NCI-H345 treated with DMSO at 0.1 percent for 48 hours (cell line): Measurements from ENCODE around the gene LRP10.
A peak's percentile ranks its signal among the peaks of the same experiment; 100 is the strongest.
"Not testable (repeated sequence)": the region's sequence is repeated elsewhere in the genome, so short reads cannot be mapped to it uniquely, and the experiment has no call there.

Experiments used
- DNase-seq: peaks from one replicate; lab custom pipeline; 2025; ENCODE audit not compliant: unreplicated experiment; lab: John Stamatoyannopoulos, UW

Gene LRP10

DNA sequence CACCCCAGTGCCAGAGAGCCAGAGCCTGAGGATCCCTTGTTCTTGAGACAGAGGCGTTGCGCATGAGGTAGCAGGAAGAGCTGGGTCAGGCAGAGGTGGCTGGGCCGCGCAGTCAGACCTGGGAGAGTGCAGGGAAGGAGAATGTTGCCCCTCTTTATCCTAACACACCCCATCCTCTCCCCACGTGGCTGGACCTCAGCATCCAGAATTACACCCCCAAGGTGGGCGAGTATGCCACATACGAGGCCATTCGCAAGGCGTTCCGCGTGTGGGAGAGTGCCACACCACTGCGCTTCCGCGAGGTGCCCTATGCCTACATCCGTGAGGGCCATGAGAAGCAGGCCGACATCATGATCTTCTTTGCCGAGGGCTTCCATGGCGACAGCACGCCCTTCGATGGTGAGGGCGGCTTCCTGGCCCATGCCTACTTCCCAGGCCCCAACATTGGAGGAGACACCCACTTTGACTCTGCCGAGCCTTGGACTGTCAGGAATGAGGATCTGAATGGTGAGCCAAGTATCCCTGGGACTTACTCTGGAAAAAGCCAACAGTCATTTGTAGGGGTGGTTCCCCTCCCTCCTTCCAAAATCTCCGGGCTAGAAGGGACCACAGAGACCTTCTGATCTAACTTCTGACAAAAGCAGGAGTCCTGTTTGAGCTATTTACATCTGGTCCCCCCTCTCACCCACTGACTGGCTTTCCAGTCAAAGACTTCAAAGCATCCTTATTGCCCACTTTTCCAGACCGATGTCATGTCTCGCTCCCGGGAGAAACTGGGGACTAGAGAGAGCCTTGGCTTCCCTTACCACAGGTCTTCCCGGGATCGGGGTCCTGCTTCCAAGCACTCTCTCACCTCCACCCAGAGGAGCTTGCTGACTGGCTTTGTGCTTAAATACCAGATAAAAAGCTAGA, 29.1 kb upstream of the LRP10 start:
- DNase-seq, result no peak

DNA sequence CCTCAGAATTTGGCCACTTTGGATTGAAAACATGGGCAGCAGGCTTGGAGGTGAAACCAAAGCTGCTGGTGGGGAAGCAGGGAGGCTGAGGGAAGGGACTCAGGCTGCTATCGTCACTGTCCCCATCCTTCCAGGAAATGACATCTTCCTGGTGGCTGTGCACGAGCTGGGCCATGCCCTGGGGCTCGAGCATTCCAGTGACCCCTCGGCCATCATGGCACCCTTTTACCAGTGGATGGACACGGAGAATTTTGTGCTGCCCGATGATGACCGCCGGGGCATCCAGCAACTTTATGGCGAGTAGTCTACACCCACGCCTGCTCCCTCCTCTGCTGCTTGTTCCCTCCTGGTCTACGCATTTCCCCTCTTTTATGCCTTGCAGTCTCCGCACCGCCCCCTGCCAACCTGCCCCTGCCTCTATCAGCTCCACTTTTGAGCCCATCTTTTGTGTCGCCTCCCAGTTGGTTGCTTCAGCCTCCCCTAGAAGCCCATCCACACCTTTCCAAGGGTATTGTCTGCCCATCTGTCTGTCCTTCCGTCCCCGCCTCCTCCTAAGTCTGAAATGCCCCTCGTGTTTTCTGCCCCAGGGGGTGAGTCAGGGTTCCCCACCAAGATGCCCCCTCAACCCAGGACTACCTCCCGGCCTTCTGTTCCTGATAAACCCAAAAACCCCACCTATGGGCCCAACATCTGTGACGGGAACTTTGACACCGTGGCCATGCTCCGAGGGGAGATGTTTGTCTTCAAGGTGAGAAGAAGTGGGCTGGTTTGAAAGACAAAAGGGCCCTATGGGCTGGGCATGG, 28.2 kb upstream of the LRP10 start:
- DNase-seq, result no peak

DNA sequence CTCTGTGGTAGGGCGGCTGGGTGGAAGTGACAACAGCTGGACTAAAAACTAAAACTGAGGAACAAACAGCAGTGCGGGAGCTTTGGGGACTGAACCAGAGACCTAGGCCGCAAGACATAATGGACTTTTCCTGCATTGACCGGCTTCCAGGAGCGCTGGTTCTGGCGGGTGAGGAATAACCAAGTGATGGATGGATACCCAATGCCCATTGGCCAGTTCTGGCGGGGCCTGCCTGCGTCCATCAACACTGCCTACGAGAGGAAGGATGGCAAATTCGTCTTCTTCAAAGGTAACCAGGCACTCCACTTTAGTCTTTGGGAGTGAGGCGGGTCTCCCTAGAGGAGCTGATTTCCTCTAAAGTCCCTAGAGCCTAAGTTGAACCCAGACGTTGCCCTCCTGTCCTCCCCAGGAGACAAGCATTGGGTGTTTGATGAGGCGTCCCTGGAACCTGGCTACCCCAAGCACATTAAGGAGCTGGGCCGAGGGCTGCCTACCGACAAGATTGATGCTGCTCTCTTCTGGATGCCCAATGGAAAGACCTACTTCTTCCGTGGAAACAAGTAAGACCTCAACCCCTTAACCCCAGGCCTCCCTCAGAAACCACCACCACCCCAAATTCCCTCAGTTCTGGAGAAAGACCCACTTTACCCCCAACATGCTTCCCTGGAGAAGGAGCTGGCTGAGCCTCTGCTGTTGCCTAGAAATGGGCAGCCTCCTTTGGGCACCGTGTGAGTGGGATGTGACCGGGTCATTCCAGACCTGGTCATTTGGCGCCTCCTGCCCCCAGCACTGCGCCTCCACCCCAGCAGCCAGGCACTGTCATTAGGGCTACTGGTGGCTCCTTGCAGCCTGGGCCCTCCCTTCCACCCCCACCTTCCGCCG, 27.1 kb upstream of the LRP10 start:
- DNase-seq, result no peak

DNA sequence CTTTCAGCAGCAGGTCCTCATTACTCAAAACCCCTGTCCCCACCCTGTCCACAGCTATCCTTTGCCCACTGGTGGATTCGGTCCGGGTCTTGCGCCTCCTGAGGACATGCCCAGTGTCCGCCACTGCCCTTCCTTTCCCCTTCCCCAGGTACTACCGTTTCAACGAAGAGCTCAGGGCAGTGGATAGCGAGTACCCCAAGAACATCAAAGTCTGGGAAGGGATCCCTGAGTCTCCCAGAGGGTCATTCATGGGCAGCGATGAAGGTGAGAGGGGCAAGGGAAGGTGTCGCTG, 26.5 kb upstream of the LRP10 start:
- DNase-seq, result no peak

DNA sequence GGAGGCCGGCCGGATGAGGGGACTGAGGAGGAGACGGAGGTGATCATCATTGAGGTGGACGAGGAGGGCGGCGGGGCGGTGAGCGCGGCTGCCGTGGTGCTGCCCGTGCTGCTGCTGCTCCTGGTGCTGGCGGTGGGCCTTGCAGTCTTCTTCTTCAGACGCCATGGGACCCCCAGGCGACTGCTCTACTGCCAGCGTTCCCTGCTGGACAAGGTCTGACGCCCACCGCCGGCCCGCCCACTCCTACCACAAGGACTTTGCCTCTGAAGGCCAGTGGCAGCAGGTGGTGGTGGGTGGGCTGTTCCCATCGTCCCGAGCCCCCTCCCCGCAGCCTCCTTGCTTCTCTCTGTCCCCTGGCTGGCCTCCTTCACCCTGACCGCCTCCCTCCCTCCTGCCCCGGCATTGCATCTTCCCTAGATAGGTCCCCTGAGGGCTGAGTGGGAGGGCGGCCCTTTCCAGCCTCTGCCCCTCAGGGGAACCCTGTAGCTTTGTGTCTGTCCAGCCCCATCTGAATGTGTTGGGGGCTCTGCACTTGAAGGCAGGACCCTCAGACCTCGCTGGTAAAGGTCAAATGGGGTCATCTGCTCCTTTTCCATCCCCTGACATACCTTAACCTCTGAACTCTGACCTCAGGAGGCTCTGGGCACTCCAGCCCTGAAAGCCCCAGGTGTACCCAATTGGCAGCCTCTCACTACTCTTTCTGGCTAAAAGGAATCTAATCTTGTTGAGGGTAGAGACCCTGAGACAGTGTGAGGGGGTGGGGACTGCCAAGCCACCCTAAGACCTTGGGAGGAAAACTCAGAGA, 25.5 kb upstream of the LRP10 start:
- no peak for DNase-seq

DNA sequence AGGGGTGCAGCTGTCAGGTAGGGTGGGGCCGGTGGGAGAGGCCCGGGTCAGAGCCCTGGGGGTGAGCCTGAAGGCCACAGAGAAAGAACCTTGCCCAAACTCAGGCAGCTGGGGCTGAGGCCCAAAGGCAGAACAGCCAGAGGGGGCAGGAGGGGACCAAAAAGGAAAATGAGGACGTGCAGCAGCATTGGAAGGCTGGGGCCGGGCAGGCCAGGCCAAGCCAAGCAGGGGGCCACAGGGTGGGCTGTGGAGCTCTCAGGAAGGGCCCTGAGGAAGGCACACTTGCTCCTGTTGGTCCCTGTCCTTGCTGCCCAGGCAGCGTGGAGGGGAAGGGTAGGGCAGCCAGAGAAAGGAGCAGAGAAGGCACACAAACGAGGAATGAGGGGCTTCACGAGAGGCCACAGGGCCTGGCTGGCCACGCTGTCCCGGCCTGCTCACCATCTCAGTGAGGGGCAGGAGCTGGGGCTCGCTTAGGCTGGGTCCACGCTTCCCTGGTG, 24.7 kb upstream of the LRP10 start:
- no peak for DNase-seq

DNA sequence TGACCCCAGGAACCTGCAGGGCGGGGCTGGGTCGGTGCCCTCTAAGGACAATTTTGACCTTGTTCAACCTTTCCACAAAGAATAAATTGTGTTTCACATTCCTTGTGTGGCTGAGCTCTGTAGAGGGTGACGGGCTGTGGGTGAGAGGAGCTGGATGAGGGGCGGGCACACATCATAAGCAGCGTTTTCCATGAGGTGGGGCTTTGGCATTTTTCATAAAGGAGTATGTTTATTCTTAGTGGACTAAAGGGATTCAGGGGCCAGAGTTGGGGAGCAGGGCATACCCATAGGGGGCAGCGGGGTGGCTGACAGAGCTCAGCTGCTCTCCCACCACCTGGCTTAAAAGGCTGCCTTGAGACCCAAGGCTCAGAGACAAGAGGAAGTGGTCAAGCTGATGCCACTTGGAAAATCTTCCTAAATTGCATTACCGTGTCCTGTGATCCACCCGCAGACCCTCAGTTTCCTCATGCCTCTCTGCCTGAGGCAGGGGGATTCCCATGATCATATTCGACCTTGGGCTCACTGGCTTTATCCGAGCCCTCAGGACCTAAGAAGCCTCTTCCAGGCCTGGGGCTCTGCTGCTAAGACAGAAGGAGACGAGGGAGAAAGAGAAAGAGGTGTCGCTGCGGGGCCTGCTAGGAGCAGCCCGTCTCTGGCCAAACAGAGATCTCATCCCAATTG, 23.7 kb upstream of the LRP10 start:
- DNase-seq, result no peak

DNA sequence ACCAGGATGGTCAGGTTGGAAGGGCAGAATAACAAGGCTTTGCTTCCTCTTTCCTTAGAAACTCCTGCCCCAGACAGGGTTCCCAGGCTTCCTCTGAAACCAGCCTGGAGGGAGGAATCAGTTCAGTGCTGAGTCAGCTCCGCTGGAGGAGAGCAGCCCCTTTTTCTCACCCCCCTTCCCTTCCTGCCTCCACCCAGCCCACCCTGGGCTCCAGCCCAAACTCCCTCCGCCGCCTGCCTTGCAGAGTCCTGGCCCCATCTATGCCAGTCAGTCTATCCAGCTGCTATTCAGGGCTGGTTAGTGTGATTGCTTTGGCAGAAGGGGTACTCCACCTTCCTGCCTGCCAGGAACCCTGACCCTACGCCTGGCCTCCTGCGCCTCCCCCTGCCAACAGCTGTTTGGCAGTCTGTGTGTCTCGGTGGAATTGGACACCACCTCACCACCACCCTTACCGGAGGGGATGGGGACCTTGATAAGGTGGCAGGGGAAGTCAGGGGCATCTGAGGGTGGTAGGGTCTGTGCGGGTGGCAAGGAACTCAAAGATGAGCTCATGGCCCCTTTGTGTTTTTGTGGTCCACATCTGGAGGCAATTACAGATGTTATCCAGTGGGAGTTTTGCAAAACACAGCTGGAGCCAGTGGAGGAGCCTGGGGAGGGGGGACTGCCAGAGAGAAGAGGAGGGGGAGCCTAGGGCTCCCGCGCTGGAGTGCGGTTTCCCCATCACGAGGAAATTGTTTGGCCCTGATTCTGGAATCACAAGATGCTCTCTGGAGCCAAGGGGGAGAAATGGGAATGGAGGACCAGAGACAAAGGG, 23.0 kb upstream of the LRP10 start:
- DNase-seq, result no peak

DNA sequence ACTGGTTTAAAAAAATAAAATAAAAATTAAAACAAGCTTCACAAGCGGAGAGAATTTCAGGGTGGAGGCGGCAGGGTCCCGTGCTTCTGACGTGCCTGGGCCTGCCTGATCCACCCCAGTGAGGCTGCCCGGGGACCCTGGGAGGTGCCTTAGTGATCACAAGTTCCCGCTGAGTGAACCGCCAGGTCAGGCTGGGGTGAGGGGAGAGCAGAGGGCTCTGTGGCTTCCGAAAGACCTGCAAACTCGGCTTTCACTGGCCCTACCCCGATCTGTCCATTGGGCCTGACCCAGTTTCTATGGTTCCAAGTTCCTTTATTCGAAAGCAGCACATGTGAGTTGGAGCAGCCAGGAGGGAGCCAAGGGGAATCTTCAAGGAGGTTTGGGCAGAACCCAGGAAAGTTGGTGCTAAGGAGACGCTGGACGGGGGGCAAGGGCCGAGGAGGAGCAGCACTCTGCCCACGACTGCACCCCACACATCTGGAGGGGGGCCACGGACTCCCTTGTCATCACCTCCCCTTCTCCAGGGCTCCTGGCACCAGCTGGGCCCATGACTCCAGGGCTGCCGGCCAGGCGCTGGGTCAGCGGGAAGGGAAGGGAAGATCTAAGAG, 22.2 kb upstream of the LRP10 start:
- no peak for DNase-seq

DNA sequence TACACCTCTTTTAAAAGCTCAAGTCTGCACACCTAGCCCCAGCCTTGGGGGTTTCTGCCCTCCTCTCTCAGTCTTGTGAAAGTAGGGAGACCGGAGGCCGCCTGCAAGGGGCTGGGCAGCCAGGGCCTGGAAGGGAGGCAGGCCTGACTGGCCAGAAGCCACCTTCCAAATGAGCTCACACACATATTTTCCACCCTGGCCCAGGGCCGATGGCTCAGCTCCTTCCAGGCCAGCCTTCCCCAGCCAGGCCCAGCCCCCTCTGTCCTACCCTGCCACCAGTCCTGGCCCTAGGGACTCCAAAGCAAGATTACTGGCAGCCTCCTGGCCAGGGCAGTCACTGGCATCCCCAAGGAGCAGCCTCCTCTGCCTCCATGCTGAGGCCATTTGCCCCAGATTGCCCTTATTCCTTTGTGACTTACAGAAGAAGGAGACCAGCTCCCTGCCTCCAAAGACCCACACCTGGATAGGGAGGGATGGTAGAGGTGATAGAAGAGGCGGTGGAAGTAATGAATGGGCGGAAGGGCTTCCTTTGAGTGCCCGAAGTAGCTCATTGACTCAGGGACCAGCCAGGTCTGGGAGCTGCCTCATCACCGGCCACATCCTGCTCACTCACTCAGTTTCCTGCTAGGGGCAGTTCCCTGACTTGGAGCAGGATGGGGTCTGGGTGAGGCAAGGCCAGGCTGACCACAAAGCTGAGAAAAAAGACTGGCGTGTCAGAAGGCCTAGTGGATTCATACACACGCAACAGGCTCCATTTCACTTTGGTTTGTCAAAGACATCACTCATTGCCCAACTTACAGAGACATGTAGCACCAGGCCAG, 20.4 kb upstream of the LRP10 start:
- no peak for DNase-seq

DNA sequence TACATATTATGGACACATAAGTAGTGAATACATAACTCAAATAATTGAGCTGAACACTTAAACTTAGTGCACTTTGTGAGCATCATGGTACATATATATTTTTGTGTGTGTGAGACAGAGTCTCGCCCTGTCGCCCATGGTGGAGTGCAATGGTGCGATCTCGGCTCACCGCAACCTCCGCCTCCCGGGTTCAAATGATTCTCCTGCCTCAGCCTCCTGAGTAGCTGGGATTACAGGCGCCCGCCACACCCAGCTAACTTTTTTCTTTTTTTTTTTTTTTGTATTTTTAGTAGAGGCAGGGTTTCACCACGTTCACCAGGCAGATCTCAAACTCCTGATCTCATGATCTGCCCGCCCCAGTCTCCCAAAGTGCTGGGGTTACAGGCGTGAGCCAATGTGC, 19.4 kb upstream of the LRP10 start:
- not testable (repeated sequence) for DNase-seq

DNA sequence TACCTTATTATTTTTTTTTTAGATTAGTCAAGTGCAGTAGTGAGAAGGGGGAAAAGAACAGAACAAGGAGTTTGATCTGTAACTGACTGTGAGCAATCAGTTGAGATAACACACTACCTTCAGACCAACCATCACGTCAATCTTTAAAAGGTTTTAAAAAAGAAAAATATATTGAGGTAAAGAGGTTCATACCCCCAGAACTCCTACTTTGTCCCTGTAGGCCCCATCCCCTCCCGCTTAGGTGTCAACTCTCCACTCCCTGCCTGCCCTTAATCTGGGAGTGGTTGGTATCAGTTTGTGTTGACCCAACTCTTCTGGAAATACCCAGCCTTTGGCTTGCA, 19.0 kb upstream of the LRP10 start:
- DNase-seq, result no peak

DNA sequence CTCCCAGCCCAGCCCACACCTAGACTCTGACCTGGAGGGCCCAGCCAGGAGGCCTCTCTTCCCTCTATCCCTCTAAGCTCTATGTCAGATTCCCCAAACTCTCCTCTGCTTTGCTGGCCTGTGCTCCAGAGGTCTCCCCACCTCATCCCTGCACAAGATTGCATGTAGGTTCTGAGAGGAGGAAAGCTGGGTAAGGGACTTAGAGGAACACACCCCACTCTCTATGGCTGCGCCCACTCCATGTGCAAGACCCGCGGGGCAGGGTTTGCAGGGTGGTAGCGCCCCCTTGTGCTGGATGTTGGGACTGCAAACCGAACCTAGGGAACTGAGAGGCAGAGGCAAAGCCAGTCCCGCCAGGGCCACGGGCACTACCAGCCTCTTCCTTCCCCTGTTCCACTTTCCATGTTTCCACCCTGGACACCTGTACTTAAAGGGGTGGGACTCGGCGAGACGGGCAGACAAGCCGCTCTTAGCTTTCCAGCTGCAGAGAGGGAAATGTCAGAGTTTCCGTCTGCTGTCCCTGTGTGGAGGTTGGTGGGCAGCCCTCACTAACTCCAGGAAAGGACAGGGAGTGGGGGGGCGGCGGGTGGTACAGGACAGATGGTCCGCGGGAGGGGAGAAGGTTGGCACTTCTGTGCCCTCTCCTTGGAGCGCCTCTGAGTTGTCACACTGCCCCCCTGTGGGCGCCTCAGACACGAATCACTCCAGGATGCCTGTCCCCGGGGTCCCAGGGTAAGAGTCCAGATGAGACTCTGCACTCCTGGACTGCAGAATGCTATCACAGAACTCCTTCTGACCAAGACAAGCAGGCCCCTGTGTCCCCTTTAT, 18.4 kb upstream of the LRP10 start:
- DNase-seq, result peak; percentile 38

DNA sequence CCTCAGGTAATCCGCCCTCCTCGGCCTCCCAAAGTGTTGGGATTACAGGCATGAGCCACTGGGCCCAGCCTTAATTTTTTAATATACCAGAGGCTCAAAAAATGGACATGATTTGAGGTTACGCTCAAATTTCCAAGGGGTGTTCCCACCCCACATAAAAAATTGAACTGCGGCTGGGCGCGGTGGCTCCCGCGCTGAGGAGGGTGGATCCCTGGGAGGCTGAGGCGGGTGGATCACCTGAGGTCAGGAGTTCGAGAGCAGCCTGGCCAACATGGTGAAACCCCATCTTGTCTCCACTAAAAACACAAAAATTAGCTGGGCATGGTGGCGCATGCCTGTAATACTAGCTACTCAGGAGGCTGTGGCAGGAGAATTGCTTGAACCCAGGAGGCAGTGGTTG, 17.2 kb upstream of the LRP10 start:
- DNase-seq, result not testable (repeated sequence)

DNA sequence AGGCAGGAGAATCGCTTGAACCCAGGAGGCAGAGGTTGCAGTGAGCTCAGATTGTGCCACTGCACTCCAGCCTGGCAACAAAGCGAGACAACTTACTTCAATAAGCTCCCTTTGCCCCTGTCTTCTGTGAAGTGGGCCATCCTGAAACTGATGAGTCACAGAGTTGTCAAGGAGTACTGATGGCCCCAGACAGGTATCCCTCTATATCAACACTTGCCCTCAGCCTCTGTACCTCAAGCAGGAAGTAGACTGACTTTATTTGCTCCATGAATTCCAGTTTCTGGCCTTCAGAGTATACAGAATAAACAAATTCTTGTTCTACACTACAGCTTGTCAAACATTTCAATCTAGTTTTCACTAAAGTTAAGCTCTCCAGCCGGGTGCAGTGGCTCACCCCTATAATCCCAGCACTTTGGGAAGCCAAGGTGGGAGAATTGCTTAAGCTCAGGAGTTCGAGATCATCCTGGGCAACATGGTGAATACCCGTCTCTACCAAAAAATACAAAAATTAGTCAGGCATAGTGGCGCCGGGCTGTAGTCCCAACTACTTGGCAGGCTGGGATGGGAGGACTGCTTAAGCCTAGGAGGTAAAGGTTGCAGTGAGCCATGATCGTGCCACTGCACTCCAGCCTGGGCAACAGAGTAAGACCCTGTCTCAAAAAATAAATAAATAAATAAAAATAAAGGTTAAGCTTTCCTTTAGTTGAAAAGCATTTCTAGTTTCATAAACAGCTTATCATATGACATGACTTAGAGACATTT, 16.4 kb upstream of the LRP10 start:
- DNase-seq, result no peak

DNA sequence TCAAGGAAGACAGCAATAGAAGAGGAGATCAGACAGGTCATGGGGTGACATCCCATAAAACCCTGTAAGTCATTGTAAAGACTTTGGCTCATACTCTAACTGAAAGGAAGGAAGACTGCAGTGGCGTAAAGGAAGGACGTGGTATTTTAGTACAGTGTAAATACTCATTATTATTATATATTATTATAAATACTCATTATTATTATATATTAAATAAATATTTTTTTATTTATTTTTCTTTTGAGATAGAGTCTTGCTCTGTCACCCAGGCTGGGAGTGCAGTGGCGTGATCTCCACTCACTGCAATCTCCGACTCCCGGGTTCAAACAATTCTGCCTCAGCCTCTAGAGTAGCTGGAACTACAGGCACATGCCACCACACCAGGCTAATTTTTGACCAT, 15.1 kb upstream of the LRP10 start:
- DNase-seq, result no peak
